Central memory CD8-positive, alpha-beta T cell (primary cell): Measurements from ENCODE around the gene PALM2AKAP2.
"Not testable (repeated sequence)": the region's sequence is repeated elsewhere in the genome, so short reads cannot be mapped to it uniquely, and the experiment has no call there.

Experiments
- ATAC-seq: fragments of 150-1000 bp; cut with Tn5 transposase; replicated peaks from 2 replicates; pipeline ENCODE4 v1.10.0; 2022; ENCODE audit warnings: mild to moderate bottlenecking, moderate FRiP score, moderate number of reproducible peaks; ENCODE audit not compliant: poor library complexity, severe bottlenecking; ENCODE audit errors: extremely low read depth
- DNase-seq, 2 donors: peaks; one replicate each; pipeline ENCODE4 v3.0.0; 2021; ENCODE audit warnings: low spot score in 2 of 2
- H3K27ac Mint-ChIP-seq: one replicate; pipeline ENCODE4 v1.8.0; 2022; ENCODE audit warnings: low read depth, mild to moderate bottlenecking, moderate library complexity, mixed read lengths
- H3K27me3 Mint-ChIP-seq: one replicate; pipeline ENCODE4 v1.8.0; 2022; ENCODE audit warnings: mixed read lengths
- H3K36me3 Mint-ChIP-seq: one replicate; pipeline ENCODE4 v1.8.0; 2022; ENCODE audit warnings: mild to moderate bottlenecking, moderate library complexity, mixed read lengths; ENCODE audit not compliant: insufficient read depth
- H3K4me1 Mint-ChIP-seq: one replicate; pipeline ENCODE4 v1.8.0; 2022; ENCODE audit warnings: mixed read lengths
- H3K4me3 Mint-ChIP-seq: one replicate; pipeline ENCODE4 v1.8.0; 2022; ENCODE audit warnings: mild to moderate bottlenecking, moderate library complexity, mixed read lengths
- H3K9me3 Mint-ChIP-seq: one replicate; pipeline ENCODE4 v1.8.0; 2022; ENCODE audit warnings: mixed read lengths

The PALM2AKAP2 gene

GRCh38 chr9:109813829-109814228 is 33.8 kb downstream of the PALM2AKAP2 start:
- Mint-ChIP-seq H3K36me3 (no peaks in the 10 kb centered on the region), H3K9me3 (no peaks in the 10 kb centered on the region), H3K27ac (no peak overlapping the region), H3K4me1 (no peaks in the 10 kb centered on the region), H3K4me3 (no peak overlapping the region), H3K27me3 (peaks cover 13% of the 10 kb centered on the region)
- ATAC-seq (no peak), DNase-seq (no peak)

- Mint-ChIP-seq H3K4me3 (no peak overlapping the region), H3K9me3 (no peaks in the 10 kb centered on the region), H3K36me3 (no peaks in the 10 kb centered on the region), H3K27me3 (peaks cover 7% of the 10 kb centered on the region), H3K27ac (no peak overlapping the region), H3K4me1 (no peaks in the 10 kb centered on the region)
- ATAC-seq (no peak), DNase-seq (no peak)
Observed at GRCh38 chr9:109815366-109815947, 35.5 kb downstream of the PALM2AKAP2 start.

GRCh38 chr9:109816490-109816889 is 36.5 kb downstream of the PALM2AKAP2 start:
- Mint-ChIP-seq H3K4me3 (no peak overlapping the region), H3K4me1 (no peaks in the 10 kb centered on the region), H3K36me3 (no peaks in the 10 kb centered on the region), H3K9me3 (no peaks in the 10 kb centered on the region), H3K27ac (no peak overlapping the region), H3K27me3 (no peaks in the 10 kb centered on the region)
- ATAC-seq (no peak), DNase-seq (no peak)

- Mint-ChIP-seq H3K4me3 (no peak overlapping the region), H3K4me1 (no peaks in the 10 kb centered on the region), H3K27me3 (peaks cover 2% of the 10 kb centered on the region), H3K27ac (no peak overlapping the region), H3K36me3 (no peaks in the 10 kb centered on the region), H3K9me3 (no peaks in the 10 kb centered on the region)
- DNase-seq: no peak
- ATAC-seq: no peak
Observed at GRCh38 chr9:109817146-109817845, 37.3 kb downstream of the PALM2AKAP2 start.

GRCh38 chr9:109817846-109818472 is 38.0 kb downstream of the PALM2AKAP2 start:
- Mint-ChIP-seq H3K4me1 (no peaks in the 10 kb centered on the region), H3K36me3 (no peaks in the 10 kb centered on the region), H3K9me3 (no peaks in the 10 kb centered on the region), H3K4me3 (no peak overlapping the region), H3K27me3 (peaks cover 8% of the 10 kb centered on the region), H3K27ac (no peak overlapping the region)
- no peak for DNase-seq
- ATAC-seq: no peak

GRCh38 chr9:109821711-109822110 is 41.7 kb downstream of the PALM2AKAP2 start:
- ATAC-seq (no peak), DNase-seq (no peak)
- Mint-ChIP-seq H3K4me1 (no peaks in the 10 kb centered on the region), H3K27ac (no peak overlapping the region), H3K9me3 (no peaks in the 10 kb centered on the region), H3K27me3 (peaks cover 12% of the 10 kb centered on the region), H3K4me3 (no peak overlapping the region), H3K36me3 (no peaks in the 10 kb centered on the region)

GRCh38 chr9:109825383-109825782 is 45.4 kb downstream of the PALM2AKAP2 start:
- not testable (repeated sequence) for H3K27ac Mint-ChIP-seq, DNase-seq, ATAC-seq, H3K36me3 Mint-ChIP-seq, H3K9me3 Mint-ChIP-seq, H3K4me1 Mint-ChIP-seq, H3K4me3 Mint-ChIP-seq
- peaks cover 22% of the 10 kb centered on the region for H3K27me3 Mint-ChIP-seq

- peaks cover 31% of the 10 kb centered on the region for H3K27me3 Mint-ChIP-seq
- ATAC-seq (no peak), DNase-seq (no peak)
- H3K36me3 Mint-ChIP-seq: no peaks in the 10 kb centered on the region
- H3K27ac Mint-ChIP-seq: no peak overlapping the region
- no peak overlapping the region for H3K4me3 Mint-ChIP-seq
- no peaks in the 10 kb centered on the region for H3K4me1 Mint-ChIP-seq
- no peaks in the 10 kb centered on the region for H3K9me3 Mint-ChIP-seq
Observed at GRCh38 chr9:109826559-109826958, 46.6 kb downstream of the PALM2AKAP2 start.

- Mint-ChIP-seq H3K4me1 (no peaks in the 10 kb centered on the region), H3K9me3 (no peaks in the 10 kb centered on the region), H3K36me3 (no peaks in the 10 kb centered on the region), H3K4me3 (no peak overlapping the region), H3K27me3 (peaks cover 28% of the 10 kb centered on the region), H3K27ac (no peak overlapping the region)
- DNase-seq (no peak), ATAC-seq (no peak)
Observed at GRCh38 chr9:109828254-109828653, 48.3 kb downstream of the PALM2AKAP2 start.
